Trophoblast cell (in vitro differentiated cells and primary cell): ENCODE results near the gene CDC42EP1.

ENCODE experiments used
- DNase-seq, 2 donors: peaks; one replicate each; pipeline ENCODE4 v3.0.0-alpha.2; 2016
- H2AFZ ChIP-seq: 2 replicates; pipeline ENCODE4 v1.6.1; 2013; ENCODE audit warnings: low read length, moderate library complexity, mild to moderate bottlenecking; ENCODE audit not compliant: insufficient read depth, poor library complexity
- H2AK5ac ChIP-seq: 2 replicates; pipeline ENCODE4 v1.6.1; 2013; ENCODE audit warnings: mild to moderate bottlenecking, low read length
- H2BK120ac ChIP-seq: 2 replicates; pipeline ENCODE4 v1.6.1; 2013; ENCODE audit warnings: low read length, mild to moderate bottlenecking, moderate library complexity; ENCODE audit not compliant: insufficient read depth, poor library complexity
- H2BK12ac ChIP-seq: 2 replicates; pipeline ENCODE4 v1.6.1; 2013; ENCODE audit warnings: mild to moderate bottlenecking, low read length, moderate library complexity
- H2BK5ac ChIP-seq: 2 replicates; pipeline ENCODE4 v1.6.1; 2013; ENCODE audit warnings: low read length, low read depth, moderate library complexity, mild to moderate bottlenecking; ENCODE audit not compliant: poor library complexity
- H3K14ac ChIP-seq: 2 replicates; pipeline ENCODE4 v1.6.1; 2013; ENCODE audit warnings: mild to moderate bottlenecking, low read length
- H3K18ac ChIP-seq: 2 replicates; pipeline ENCODE4 v1.6.1; 2013; ENCODE audit warnings: mild to moderate bottlenecking, low read length
- H3K23ac ChIP-seq: 2 replicates; pipeline ENCODE4 v1.6.1; 2013; ENCODE audit warnings: low read length
- H3K27ac ChIP-seq: 2 replicates; pipeline ENCODE4 v1.5.1; 2013; ENCODE audit warnings: low read depth, mild to moderate bottlenecking, inconsistent platforms, low read length, moderate library complexity
- H3K27me3 ChIP-seq: 2 replicates; pipeline ENCODE4 v1.6.1; 2013; ENCODE audit warnings: inconsistent platforms, mild to moderate bottlenecking, low read length, moderate library complexity; ENCODE audit not compliant: insufficient read depth
- H3K36me3 ChIP-seq, 2 experiments: 1 replicate in 1 of 2; 2 replicates in 1 of 2; pipeline ENCODE4 v1.6.1; 2013; ENCODE audit warnings: low read length in 2 of 2, mild to moderate bottlenecking in 2 of 2, moderate library complexity in 1 of 2; ENCODE audit not compliant: insufficient read depth in 2 of 2, control insufficient read depth in 1 of 2
- H3K4ac ChIP-seq: 2 replicates; pipeline ENCODE4 v1.6.1; 2013; ENCODE audit warnings: low read depth, mild to moderate bottlenecking, low read length, moderate library complexity
- H3K4me1 ChIP-seq, 2 experiments: 1 replicate in 1 of 2; 2 replicates in 1 of 2; pipeline ENCODE4 v1.6.1; 2013; ENCODE audit warnings: low read length in 2 of 2, mild to moderate bottlenecking in 2 of 2, moderate library complexity in 1 of 2; ENCODE audit not compliant: insufficient read depth in 2 of 2, control insufficient read depth in 1 of 2
- H3K4me2 ChIP-seq: 2 replicates; pipeline ENCODE4 v1.6.1; 2013; ENCODE audit warnings: inconsistent platforms, mild to moderate bottlenecking, low read length, moderate library complexity
- H3K4me3 ChIP-seq: 2 replicates; pipeline ENCODE4 v1.5.1; 2013; ENCODE audit warnings: mild to moderate bottlenecking, low read depth, low read length, inconsistent platforms
- H3K79me1 ChIP-seq: one replicate; pipeline ENCODE4 v1.6.1; 2013; ENCODE audit warnings: low read length
- H3K79me2 ChIP-seq: 2 replicates; pipeline ENCODE4 v1.6.1; 2013; ENCODE audit warnings: low read length, mild to moderate bottlenecking; ENCODE audit not compliant: control insufficient read depth, insufficient read depth, poor library complexity
- H3K9ac ChIP-seq: 2 replicates; pipeline ENCODE4 v1.6.1; 2013; ENCODE audit warnings: mild to moderate bottlenecking, low read length
- H3K9me3 ChIP-seq: 2 replicates; pipeline ENCODE4 v1.6.1; 2013; ENCODE audit warnings: low read depth, mild to moderate bottlenecking, control low read depth, inconsistent platforms, low read length; ENCODE audit not compliant: insufficient read depth
- H4K12ac ChIP-seq: 2 replicates; pipeline ENCODE4 v1.6.1; 2013; ENCODE audit warnings: low read depth, mild to moderate bottlenecking, low read length, moderate library complexity
- H4K8ac ChIP-seq: 2 replicates; pipeline ENCODE4 v1.6.1; 2013; ENCODE audit warnings: low read depth, mild to moderate bottlenecking, low read length, moderate library complexity
- H4K91ac ChIP-seq: one replicate; pipeline ENCODE4 v1.6.1; 2013; ENCODE audit warnings: low read depth, mild to moderate bottlenecking, low read length, moderate library complexity
- WGBS: extraction: QIAGEN DNeasy Blood & Tissue Kit; methylation state at CpG from one replicate; pipeline ENCODE4 v1.1.7; 2013; ENCODE audit warnings: missing lambda C conversion rate; ENCODE audit not compliant: insufficient read length, insufficient coverage; ENCODE audit errors: extremely low coverage; 5-methylcytosine and 5-hydroxymethylcytosine counted together

Gene CDC42EP1

GRCh38 chr22:37529652-37530345, 30.5 kb upstream of the CDC42EP1 start:
- no peak overlapping the region for H3K9ac ChIP-seq
- no peak overlapping the region for H3K14ac ChIP-seq
- no peak overlapping the region for H3K23ac ChIP-seq
- H2AFZ ChIP-seq = no peak overlapping the region
- H3K27ac ChIP-seq = no peak overlapping the region
- H2BK5ac ChIP-seq = no peak overlapping the region
- no peaks in the 10 kb centered on the region for H3K9me3 ChIP-seq
- peaks cover 5% of the 10 kb centered on the region for H3K79me1 ChIP-seq
- no peak for DNase-seq
- no peaks in the 10 kb centered on the region for H3K27me3 ChIP-seq
- no peak overlapping the region for H2AK5ac ChIP-seq
- no CpG with 5 or more reads among the region's 2 CpGs for WGBS
- no peaks in the 10 kb centered on the region for H3K36me3 ChIP-seq
- H3K4me3 ChIP-seq = no peak overlapping the region
- H4K12ac ChIP-seq = no peak overlapping the region
- H3K18ac ChIP-seq = no peak overlapping the region
- no peak overlapping the region for H4K8ac ChIP-seq
- no peak overlapping the region for H3K4me2 ChIP-seq
- H2BK12ac ChIP-seq = no peak overlapping the region
- H3K4me1 ChIP-seq = peaks cover 6 to 13% of the 10 kb centered on the region in 2 experiments
- H3K4ac ChIP-seq = no peak overlapping the region
- no peak overlapping the region for H2BK120ac ChIP-seq
- no peak overlapping the region for H4K91ac ChIP-seq
- peaks cover 2% of the 10 kb centered on the region for H3K79me2 ChIP-seq

- Histone ChIP-seq H3K14ac (no peak overlapping the region), H2BK12ac (no peak overlapping the region), H4K8ac (no peak overlapping the region), H3K4me1 (peaks cover 0 to 1% of the 10 kb centered on the region in 2 experiments), H3K23ac (no peak overlapping the region), H3K9me3 (no peaks in the 10 kb centered on the region), H3K27ac (no peak overlapping the region), H3K4me2 (no peak overlapping the region), H4K12ac (no peak overlapping the region), H3K27me3 (no peaks in the 10 kb centered on the region), H3K79me1 (peaks cover under 1% of the 10 kb centered on the region), H2AK5ac (no peak overlapping the region), H3K18ac (no peak overlapping the region), H3K79me2 (no peaks in the 10 kb centered on the region), H3K4ac (no peak overlapping the region), H3K9ac (no peak overlapping the region), H2AFZ (no peak overlapping the region), H3K4me3 (no peak overlapping the region), H2BK5ac (no peak overlapping the region), H4K91ac (no peak overlapping the region), H2BK120ac (no peak overlapping the region), H3K36me3 (no peaks in the 10 kb centered on the region)
- no peak for DNase-seq
- WGBS = no CpG with 5 or more reads among the region's 9 CpGs
Observed at GRCh38 chr22:37533995-37534394, 26.3 kb upstream of the CDC42EP1 start.

GRCh38 chr22:37534445-37534844, 25.8 kb upstream of the CDC42EP1 start:
- Histone ChIP-seq H2AK5ac (no peak overlapping the region), H2AFZ (no peak overlapping the region), H3K4ac (no peak overlapping the region), H3K27me3 (no peaks in the 10 kb centered on the region), H3K23ac (no peak overlapping the region), H3K14ac (no peak overlapping the region), H3K18ac (no peak overlapping the region), H3K79me2 (no peaks in the 10 kb centered on the region), H4K12ac (no peak overlapping the region), H2BK120ac (no peak overlapping the region), H3K79me1 (peaks cover 2% of the 10 kb centered on the region), H2BK12ac (no peak overlapping the region), H4K91ac (no peak overlapping the region), H3K27ac (no peak overlapping the region), H3K4me2 (no peak overlapping the region), H3K4me1 (peaks cover 0 to 3% of the 10 kb centered on the region in 2 experiments), H2BK5ac (no peak overlapping the region), H3K36me3 (no peaks in the 10 kb centered on the region), H3K4me3 (no peak overlapping the region), H3K9ac (no peak overlapping the region), H3K9me3 (no peaks in the 10 kb centered on the region), H4K8ac (no peak overlapping the region)
- no CpG with 5 or more reads among the region's 3 CpGs for WGBS
- no peak for DNase-seq

GRCh38 chr22:37535159-37535558, 25.1 kb upstream of the CDC42EP1 start:
- no peak overlapping the region for H2AK5ac ChIP-seq
- no peak overlapping the region for H3K23ac ChIP-seq
- peaks cover 0 to 3% of the 10 kb centered on the region in 2 experiments for H3K4me1 ChIP-seq
- no peaks in the 10 kb centered on the region for H3K79me2 ChIP-seq
- no peak overlapping the region for H3K4me2 ChIP-seq
- no peaks in the 10 kb centered on the region for H3K9me3 ChIP-seq
- no peak for DNase-seq
- no peak overlapping the region for H3K4ac ChIP-seq
- H3K9ac ChIP-seq = no peak overlapping the region
- no peak overlapping the region for H3K14ac ChIP-seq
- no peak overlapping the region for H3K27ac ChIP-seq
- WGBS = no CpG with 5 or more reads among the region's 6 CpGs
- no peaks in the 10 kb centered on the region for H3K27me3 ChIP-seq
- no peak overlapping the region for H2BK120ac ChIP-seq
- H3K4me3 ChIP-seq = no peak overlapping the region
- no peak overlapping the region for H4K12ac ChIP-seq
- H3K79me1 ChIP-seq = peaks cover 2% of the 10 kb centered on the region
- H4K91ac ChIP-seq = no peak overlapping the region
- H3K36me3 ChIP-seq = no peaks in the 10 kb centered on the region
- H2BK12ac ChIP-seq = no peak overlapping the region
- no peak overlapping the region for H2AFZ ChIP-seq
- no peak overlapping the region for H4K8ac ChIP-seq
- H3K18ac ChIP-seq = no peak overlapping the region
- no peak overlapping the region for H2BK5ac ChIP-seq
